Measurements from ENCODE around the gene RPL7A. TPM values are rescaled to one million over a fixed set of nuclear protein-coding genes. Genes with fewer than 3 reads are reported as not detected.
"Not testable (repeated sequence)": the region's sequence is repeated elsewhere in the genome, so short reads cannot be mapped to it uniquely, and the experiment has no call there.

RPL7A gene
- polyA plus RNA-seq, 1 donor, result 2,437 TPM

DNA sequence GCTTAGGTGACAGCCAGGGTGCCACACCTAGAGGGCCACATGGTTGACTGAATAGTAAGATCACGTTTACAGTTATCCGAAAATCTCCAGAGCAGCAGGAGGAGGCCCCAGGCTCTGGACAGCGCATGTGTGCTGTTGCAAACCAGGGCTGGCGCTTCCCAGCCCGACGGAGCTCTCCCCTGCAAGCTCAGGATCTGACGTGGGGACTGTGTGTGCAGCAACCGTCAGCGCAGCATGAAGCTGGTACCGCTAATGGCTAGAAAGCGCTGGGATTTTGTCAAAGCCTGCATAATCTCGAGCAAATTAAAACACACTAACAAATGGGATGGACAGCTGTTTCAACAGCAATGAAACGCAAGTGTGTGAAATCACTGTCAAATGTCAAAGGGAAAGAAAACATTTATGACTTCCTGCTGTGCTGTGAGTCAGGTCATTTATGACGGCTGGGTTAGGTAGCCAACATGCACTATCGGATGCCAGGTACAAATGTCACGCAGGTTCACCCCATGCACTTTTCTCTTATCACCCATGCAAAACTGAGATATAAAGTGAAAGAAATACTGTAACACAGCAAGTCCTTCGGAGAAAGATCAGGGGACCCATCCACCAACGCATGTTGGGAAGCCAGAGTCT lies 20.3 kb downstream of the RPL7A start:
- no peak for DNase-seq (ENCODE audit: low read depth)

DNA sequence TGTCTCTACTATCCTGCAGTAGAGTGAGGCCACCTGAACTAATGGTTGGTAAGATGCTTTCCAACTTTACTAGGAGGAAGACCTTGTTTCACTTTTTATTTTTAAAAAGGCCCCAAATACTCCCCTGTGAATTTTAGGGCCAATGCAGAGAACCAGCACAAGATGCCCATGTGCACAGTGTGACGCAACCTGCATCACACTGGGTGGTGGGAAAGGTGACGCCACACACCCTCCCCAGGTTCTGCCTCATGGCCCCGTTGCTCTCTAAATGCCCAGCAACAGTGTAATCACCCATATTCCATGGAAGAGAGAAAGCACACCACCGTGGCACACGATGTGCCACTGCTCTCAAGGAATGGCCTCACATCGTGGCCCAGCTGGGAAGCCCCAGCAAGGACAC lies 21.4 kb downstream of the RPL7A start:
- DNase-seq (ENCODE audit: low read depth), result no peak

DNA sequence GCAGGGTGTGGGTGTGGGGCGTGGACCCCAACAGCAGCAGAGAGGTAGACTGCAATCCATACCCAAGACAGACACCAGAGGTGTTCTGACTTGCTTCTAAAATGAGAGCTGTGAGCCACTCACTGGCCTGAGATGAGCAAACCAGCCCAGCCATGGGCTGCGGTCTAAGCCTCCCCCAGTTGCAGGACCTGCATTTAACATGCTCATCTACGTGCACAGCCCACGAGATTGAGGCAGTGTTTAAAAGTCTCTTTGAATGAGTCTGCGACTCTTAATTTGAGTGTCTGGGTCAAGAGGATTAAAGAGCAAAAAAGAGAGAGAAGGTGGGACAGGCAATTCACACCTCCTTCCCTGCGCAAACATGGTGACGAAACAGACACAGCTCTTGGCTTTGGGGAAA lies 21.9 kb downstream of the RPL7A start:
- no peak for DNase-seq (ENCODE audit: low read depth)

DNA sequence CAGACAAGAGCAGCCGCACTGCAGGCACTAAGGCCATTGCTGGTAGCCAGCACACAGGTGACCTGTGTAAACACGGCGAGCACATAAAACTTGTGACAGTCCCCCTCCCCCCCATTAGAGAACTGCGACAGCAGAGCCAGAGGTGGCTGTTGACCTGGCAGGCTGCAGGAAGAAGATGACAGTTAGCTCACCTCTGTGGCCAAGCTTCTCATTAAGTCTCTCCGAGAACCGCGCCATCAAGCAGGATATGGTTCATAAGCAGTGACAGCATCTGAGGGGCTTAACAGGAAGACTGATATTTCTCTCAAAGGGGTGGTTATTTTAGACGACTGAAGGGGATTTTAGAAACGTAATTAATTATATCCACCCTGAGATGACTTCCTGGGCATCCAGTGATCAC lies 22.7 kb downstream of the RPL7A start:
- DNase-seq (ENCODE audit: low read depth), result no peak

- DNase-seq (ENCODE audit: low read depth), result no peak
Observed at GRCh38 chr9:133371261-133371711, 23.3 kb downstream of the RPL7A start.

GRCh38 chr9:133372144-133372543 lies 24.1 kb downstream of the RPL7A start:
- DNase-seq (ENCODE audit: low read depth), result no peak

GRCh38 chr9:133374612-133375115 lies 26.6 kb downstream of the RPL7A start:
- no peak for DNase-seq (ENCODE audit: low read depth)

DNA sequence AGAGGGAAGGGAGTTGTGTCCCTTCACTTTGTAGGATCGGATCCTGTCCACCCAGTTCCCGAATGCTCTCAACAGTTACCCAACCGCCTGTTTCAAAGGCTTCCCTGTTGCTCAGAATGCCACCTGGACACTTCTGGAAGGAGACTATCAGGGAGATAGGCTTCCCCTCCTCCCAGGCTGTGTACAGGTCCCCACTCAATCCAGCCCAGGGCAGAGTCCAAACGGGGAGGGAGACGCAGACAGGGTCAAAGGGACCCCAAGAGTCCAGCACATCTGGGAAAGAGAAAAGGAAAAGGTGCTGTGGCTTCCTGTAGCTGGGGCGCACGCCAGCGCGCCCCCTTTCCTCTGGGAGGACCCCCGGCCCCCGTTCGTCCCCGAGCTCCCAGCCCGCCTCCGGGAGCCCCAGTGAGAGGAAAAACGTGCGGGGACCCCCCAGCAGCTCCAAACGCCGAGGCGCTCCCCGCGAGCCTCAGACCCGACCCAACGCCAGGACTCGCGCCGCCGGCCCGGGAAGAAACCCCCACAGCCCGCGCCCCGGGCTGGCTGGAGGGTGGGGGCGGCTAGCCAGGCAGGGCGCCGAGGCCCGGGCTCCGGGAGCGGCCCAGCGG lies 27.2 kb downstream of the RPL7A start:
- no peak for DNase-seq (ENCODE audit: low read depth)

- peak; percentile 74 for DNase-seq (ENCODE audit: low read depth)
Observed at GRCh38 chr9:133375724-133376654, 28.0 kb downstream of the RPL7A start, which contains the start of the genes STKLD1 and SURF4. Gene STKLD1 (plus strand): TSS chr9:133376366. CDS start chr9:133376474, 108 bp downstream. Gene SURF4 (minus strand): TSS chr9:133376060. CDS start chr9:133375969, 91 bp downstream.

DNA sequence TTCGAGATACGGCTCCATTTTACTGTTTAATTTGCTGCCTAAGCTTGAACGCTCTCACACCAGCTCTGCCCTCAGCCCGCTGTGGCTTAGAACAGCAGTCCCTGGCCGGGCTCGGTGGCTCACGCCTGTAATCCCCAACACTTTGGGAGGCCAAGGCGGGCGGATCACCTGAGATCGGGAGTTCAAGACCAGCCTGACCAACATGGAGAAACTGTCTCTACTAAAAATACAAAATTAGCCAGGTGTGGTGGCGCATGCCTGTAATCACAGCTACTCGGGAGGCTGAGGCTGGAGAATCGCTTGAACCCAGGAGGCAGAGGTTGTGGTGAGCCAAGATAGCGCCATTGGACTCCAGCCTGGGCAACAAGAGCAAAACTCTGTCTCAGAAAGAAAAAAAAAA lies 29.3 kb downstream of the RPL7A start:
- DNase-seq (ENCODE audit: low read depth), result not testable (repeated sequence)

GRCh38 chr9:133377721-133378216 lies 29.8 kb downstream of the RPL7A start:
- DNase-seq (ENCODE audit: low read depth), result no peak

DNA sequence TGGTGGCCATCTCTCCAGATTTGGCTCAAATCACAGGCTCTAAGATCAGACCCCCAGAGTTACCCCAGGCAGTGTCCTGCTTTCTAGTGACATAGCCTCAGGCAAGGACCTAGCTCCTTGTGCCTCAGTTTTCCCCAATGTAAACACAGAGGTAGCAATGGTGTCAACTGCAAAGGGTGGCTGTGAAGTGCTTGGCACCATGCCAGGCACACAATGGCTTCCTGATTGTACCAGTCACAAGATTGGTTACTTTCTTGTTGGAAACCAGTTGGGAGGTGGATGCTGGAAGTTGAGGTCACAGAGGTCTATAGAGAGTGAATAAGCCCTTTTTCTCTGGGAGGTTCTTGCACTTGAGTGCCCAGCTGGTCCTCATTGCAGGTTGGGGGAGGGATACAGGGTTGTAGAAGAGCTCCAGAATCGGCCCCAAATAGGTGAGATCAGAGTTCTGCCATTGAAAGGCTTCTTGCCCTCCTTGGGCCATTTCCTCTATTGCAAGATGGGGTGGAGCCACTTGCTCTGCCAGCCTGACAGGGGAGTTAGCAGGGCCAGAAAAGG lies 30.5 kb downstream of the RPL7A start:
- DNase-seq (ENCODE audit: low read depth), result no peak

DNA sequence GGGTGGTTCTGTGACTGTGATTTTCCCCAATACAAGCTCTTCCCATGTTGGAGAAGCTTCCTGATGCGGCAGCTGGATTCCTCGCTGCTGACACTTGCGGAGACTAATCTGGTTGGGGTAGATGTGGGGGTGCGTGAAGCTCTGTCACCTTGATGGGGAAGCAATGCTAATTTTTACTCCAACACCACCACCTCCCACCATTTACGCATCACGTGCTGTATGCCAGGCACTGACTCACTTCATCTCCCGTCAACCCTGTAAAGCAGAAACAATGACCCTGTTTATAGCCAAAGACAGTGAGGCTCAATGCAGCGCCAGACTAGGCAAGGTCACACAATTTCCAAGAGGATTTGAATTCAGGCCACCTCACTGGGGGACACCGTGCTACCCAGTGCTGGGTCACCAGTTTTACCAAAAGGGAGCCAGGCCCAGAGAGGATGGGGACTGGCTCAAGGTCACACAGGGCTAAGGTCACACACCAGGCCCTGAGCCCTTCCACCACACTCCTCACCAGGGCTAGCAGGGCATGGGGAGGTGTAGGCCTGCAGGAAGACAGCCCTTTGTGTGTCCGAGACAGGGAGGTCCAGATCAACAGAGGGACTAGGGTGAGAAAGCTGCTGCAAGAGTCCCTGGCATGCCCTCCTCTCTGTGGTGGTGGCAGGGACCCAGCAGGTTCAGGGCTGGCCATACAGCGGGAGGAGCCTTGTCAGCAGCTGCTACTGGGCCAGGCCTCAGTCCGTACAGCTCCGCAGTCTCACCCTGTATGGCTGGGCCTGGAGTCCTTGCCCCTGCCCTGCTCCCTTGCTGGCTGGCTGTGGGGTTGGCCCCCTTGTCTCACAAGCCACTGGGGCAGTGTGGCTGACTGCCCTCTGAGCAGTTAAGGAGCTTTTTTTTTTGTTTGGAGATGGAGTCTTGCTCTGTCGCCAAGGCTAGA lies 31.4 kb downstream of the RPL7A start:
- no peak for DNase-seq (ENCODE audit: low read depth)

GRCh38 chr9:133380734-133381133 lies 32.7 kb downstream of the RPL7A start:
- DNase-seq (ENCODE audit: low read depth), result no peak

DNA sequence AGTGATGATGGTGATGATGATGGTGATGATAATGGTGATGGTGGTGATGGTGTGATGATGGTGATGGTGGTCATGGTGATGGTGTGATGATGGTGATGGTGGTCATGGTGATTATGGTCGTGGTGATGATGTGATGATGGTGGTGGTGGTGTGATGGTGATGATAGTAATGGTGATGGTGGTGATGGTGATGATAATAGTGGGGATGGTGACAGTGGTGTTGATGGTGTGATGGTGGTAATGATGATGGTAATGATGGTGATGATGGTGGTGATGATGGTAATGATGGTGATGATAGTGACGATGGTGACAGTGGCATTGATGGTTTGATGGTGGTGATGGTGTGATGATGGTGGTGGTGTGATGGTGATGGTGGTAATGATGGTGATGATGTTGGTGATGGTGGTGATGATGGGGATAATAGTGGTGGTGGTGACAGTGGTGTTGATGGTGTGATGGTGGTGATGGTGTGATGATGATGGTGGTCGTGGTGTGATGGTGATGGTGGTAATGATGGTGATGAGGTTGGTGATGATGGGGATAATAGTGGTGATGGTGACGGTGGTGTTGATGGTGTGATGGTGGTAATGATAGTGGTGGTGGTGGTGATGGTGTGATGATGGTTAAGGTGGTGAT lies 34.6 kb downstream of the RPL7A start:
- no peak for DNase-seq (ENCODE audit: low read depth)

DNA sequence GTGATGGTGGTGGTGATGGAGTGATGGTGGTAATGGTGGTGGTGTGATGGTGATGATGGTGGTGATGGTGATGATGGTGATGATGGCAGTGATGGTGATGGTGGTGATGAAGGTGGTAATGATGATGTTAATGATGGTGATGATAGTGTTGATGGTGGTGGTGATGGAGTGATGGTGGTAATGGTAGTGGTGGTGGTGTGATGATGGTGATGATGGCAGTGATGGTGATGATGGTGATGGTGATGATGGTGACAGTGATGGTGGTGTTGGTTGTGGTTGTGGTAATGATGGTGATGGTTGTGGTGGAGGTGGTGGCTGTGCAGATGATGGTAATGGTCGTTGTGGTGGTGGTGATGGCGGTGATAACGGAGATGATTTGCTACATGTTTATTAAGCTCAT lies 35.4 kb downstream of the RPL7A start:
- DNase-seq (ENCODE audit: low read depth), result no peak

GRCh38 chr9:133384736-133385321 lies 36.8 kb downstream of the RPL7A start:
- DNase-seq (ENCODE audit: low read depth), result no peak

DNA sequence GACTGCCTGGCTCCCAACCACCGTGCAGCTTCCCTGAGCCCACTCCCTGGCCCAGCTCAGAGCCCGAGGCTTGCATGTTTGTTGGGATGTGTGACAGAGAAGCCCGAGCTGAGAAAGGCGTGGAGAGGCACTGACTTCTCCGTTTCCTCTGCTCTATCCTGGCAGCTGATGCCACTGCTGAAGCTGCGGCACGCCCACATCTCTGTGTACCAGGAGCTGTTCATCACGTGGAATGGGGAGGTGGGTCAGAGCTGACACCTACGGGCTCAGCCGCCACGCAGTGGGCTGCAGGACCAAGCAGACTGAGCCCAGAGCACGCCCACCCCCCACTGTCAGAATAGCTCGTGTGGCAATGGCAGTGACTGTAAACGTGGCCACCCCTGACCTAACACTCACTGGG lies 37.4 kb downstream of the RPL7A start:
- DNase-seq (ENCODE audit: low read depth), result no peak

DNA sequence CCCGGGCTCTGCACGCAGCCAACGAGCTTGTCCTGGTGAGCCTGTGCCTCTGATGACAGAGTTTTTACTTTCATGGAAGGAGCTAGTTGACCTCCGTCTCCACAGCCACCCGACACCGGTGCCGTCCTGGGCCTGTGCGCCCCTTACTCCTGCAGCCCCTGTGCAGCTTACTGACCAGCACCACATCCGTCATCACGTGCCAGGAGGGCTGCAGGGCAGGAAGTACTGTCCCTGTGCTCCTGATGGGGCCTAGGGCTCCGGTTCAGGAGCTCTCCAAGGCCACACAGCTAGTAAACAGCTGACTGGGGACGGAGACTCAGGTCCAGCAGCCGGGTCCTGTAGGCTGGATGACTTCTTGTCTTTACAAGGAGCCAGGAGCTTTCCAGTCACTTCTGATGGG lies 38.3 kb downstream of the RPL7A start:
- no peak for DNase-seq (ENCODE audit: low read depth)

GRCh38 chr9:133387680-133388079 lies 39.7 kb downstream of the RPL7A start:
- no peak for DNase-seq (ENCODE audit: low read depth)

All from forelimb muscle (tissue), 1 donor.